ENCODE results near the gene EPB41L1. TPM values are rescaled to one million over a fixed set of nuclear protein-coding genes. Genes with fewer than 3 reads are reported as not detected.

Gene EPB41L1
- total RNA-seq, 2 donors from 2014 or later, result 0.26 to 1.0 TPM

GRCh38 chr20:36206641-36207040 is 52.1 kb downstream of the EPB41L1 start:
- Mint-ChIP-seq H3K4me3 (no peak overlapping the region), H3K9me3 (no peaks in the 10 kb centered on the region), H3K36me3 (ENCODE audit: low read depth) (no peaks in the 10 kb centered on the region), H3K27me3 (peaks cover 8% of the 10 kb centered on the region), H3K4me1 (peaks cover 4% of the 10 kb centered on the region), H3K27ac (no peak overlapping the region)
- ATAC-seq (replicated peaks), result no peak

GRCh38 chr20:36207602-36208001 is 53.1 kb downstream of the EPB41L1 start:
- H3K27ac Mint-ChIP-seq, result no peak overlapping the region
- H3K27me3 Mint-ChIP-seq, result peaks cover 8% of the 10 kb centered on the region
- ATAC-seq (replicated peaks), result no peak
- no peaks in the 10 kb centered on the region for H3K9me3 Mint-ChIP-seq
- no peak overlapping the region for H3K4me3 Mint-ChIP-seq
- peaks cover 4% of the 10 kb centered on the region for H3K4me1 Mint-ChIP-seq
- H3K36me3 Mint-ChIP-seq (ENCODE audit: low read depth), result no peaks in the 10 kb centered on the region

GRCh38 chr20:36208257-36208656 is 53.7 kb downstream of the EPB41L1 start:
- Mint-ChIP-seq H3K27me3 (peaks cover 8% of the 10 kb centered on the region), H3K9me3 (no peaks in the 10 kb centered on the region), H3K4me3 (no peak overlapping the region), H3K4me1 (peaks cover 1% of the 10 kb centered on the region), H3K36me3 (ENCODE audit: low read depth) (no peaks in the 10 kb centered on the region), H3K27ac (no peak overlapping the region)
- ATAC-seq (replicated peaks), result no peak

GRCh38 chr20:36210436-36211021 is 56.0 kb downstream of the EPB41L1 start:
- Mint-ChIP-seq H3K4me3 (no peak overlapping the region), H3K4me1 (no peaks in the 10 kb centered on the region), H3K27me3 (peaks cover 8% of the 10 kb centered on the region), H3K27ac (no peak overlapping the region), H3K36me3 (ENCODE audit: low read depth) (no peaks in the 10 kb centered on the region), H3K9me3 (no peaks in the 10 kb centered on the region)
- no peak for ATAC-seq (replicated peaks)

GRCh38 chr20:36213362-36213761 is 58.8 kb downstream of the EPB41L1 start:
- H3K36me3 Mint-ChIP-seq (ENCODE audit: low read depth), result no peaks in the 10 kb centered on the region
- H3K4me1 Mint-ChIP-seq, result no peaks in the 10 kb centered on the region
- no peak for ATAC-seq (replicated peaks)
- no peaks in the 10 kb centered on the region for H3K9me3 Mint-ChIP-seq
- peaks cover 8% of the 10 kb centered on the region for H3K27me3 Mint-ChIP-seq
- H3K27ac Mint-ChIP-seq, result no peak overlapping the region
- no peak overlapping the region for H3K4me3 Mint-ChIP-seq

GRCh38 chr20:36214684-36215256 is 60.2 kb downstream of the EPB41L1 start:
- ATAC-seq (replicated peaks), result peak; percentile 59
- H3K4me3 Mint-ChIP-seq, result no peak overlapping the region
- H3K4me1 Mint-ChIP-seq, result no peaks in the 10 kb centered on the region
- H3K36me3 Mint-ChIP-seq (ENCODE audit: low read depth), result no peaks in the 10 kb centered on the region
- H3K9me3 Mint-ChIP-seq, result no peaks in the 10 kb centered on the region
- no peak overlapping the region for H3K27ac Mint-ChIP-seq
- H3K27me3 Mint-ChIP-seq, result peaks cover 4% of the 10 kb centered on the region

- H3K27ac Mint-ChIP-seq, result no peak overlapping the region
Measured at GRCh38 chr20:36215778-36216177, 61.2 kb downstream of the EPB41L1 start.

GRCh38 chr20:36216314-36217025 is 61.9 kb downstream of the EPB41L1 start:
- Mint-ChIP-seq H3K27me3 (no peaks in the 10 kb centered on the region), H3K4me3 (no peak overlapping the region), H3K9me3 (no peaks in the 10 kb centered on the region), H3K36me3 (ENCODE audit: low read depth) (no peaks in the 10 kb centered on the region), H3K4me1 (no peaks in the 10 kb centered on the region), H3K27ac (no peak overlapping the region)
- no peak for ATAC-seq (replicated peaks)

More at GRCh38 chr20:36215778-36216177, 61.2 kb downstream of the EPB41L1 start:
- Mint-ChIP-seq H3K27me3 (no peaks in the 10 kb centered on the region), H3K36me3 (ENCODE audit: low read depth) (no peaks in the 10 kb centered on the region), H3K9me3 (no peaks in the 10 kb centered on the region), H3K4me1 (no peaks in the 10 kb centered on the region), H3K4me3 (no peak overlapping the region)
- no peak for ATAC-seq (replicated peaks)

GRCh38 chr20:36217226-36217625 is 62.7 kb downstream of the EPB41L1 start:
- H3K4me1 Mint-ChIP-seq, result no peaks in the 10 kb centered on the region

GRCh38 chr20:36218380-36219064 is 64.0 kb downstream of the EPB41L1 start:
- no peaks in the 10 kb centered on the region for H3K9me3 Mint-ChIP-seq
- no peak overlapping the region for H3K27ac Mint-ChIP-seq
- no peak for ATAC-seq (replicated peaks)
- H3K4me3 Mint-ChIP-seq, result no peak overlapping the region
- no peaks in the 10 kb centered on the region for H3K36me3 Mint-ChIP-seq (ENCODE audit: low read depth)
- no peaks in the 10 kb centered on the region for H3K4me1 Mint-ChIP-seq
- no peaks in the 10 kb centered on the region for H3K27me3 Mint-ChIP-seq

More at GRCh38 chr20:36217226-36217625, 62.7 kb downstream of the EPB41L1 start:
- Mint-ChIP-seq H3K27me3 (no peaks in the 10 kb centered on the region), H3K9me3 (no peaks in the 10 kb centered on the region), H3K4me3 (no peak overlapping the region), H3K36me3 (ENCODE audit: low read depth) (no peaks in the 10 kb centered on the region), H3K27ac (no peak overlapping the region)
- no peak for ATAC-seq (replicated peaks)

- ATAC-seq (replicated peaks), result no peak
- Mint-ChIP-seq H3K27me3 (no peaks in the 10 kb centered on the region), H3K27ac (no peak overlapping the region), H3K9me3 (no peaks in the 10 kb centered on the region), H3K36me3 (ENCODE audit: low read depth) (no peaks in the 10 kb centered on the region), H3K4me1 (no peaks in the 10 kb centered on the region), H3K4me3 (no peak overlapping the region)
Measured at GRCh38 chr20:36219671-36220220, 65.2 kb downstream of the EPB41L1 start.

- H3K4me3 Mint-ChIP-seq, result no peak overlapping the region
- peaks cover 11% of the 10 kb centered on the region for H3K27me3 Mint-ChIP-seq
- no peaks in the 10 kb centered on the region for H3K4me1 Mint-ChIP-seq
- no peaks in the 10 kb centered on the region for H3K36me3 Mint-ChIP-seq (ENCODE audit: low read depth)
- H3K9me3 Mint-ChIP-seq, result no peaks in the 10 kb centered on the region
- ATAC-seq (replicated peaks), result no peak
- H3K27ac Mint-ChIP-seq, result no peak overlapping the region
Measured at GRCh38 chr20:36225666-36226065, 71.1 kb downstream of the EPB41L1 start.

GRCh38 chr20:36228770-36229169 is 74.2 kb downstream of the EPB41L1 start:
- no peaks in the 10 kb centered on the region for H3K9me3 Mint-ChIP-seq
- H3K27ac Mint-ChIP-seq, result no peak overlapping the region
- H3K36me3 Mint-ChIP-seq (ENCODE audit: low read depth), result no peaks in the 10 kb centered on the region
- no peak overlapping the region for H3K4me3 Mint-ChIP-seq
- peaks cover 11% of the 10 kb centered on the region for H3K27me3 Mint-ChIP-seq
- no peaks in the 10 kb centered on the region for H3K4me1 Mint-ChIP-seq
- no peak for ATAC-seq (replicated peaks)

GRCh38 chr20:36230019-36230418 is 75.5 kb downstream of the EPB41L1 start:
- Mint-ChIP-seq H3K36me3 (ENCODE audit: low read depth) (no peaks in the 10 kb centered on the region), H3K4me3 (no peak overlapping the region), H3K27me3 (peaks cover 11% of the 10 kb centered on the region), H3K9me3 (no peaks in the 10 kb centered on the region), H3K27ac (no peak overlapping the region), H3K4me1 (no peaks in the 10 kb centered on the region)
- ATAC-seq (replicated peaks), result peak; percentile 47
